Cardiac septum (tissue), 1 donor: ENCODE results near the gene CFAP58. TPM values are rescaled to one million over a fixed set of nuclear protein-coding genes. Genes with fewer than 3 reads are reported as not detected.

Experiments used
- DNase-seq: peaks from one replicate; pipeline ENCODE4 v3.0.0-alpha.2; 2020; ENCODE audit warnings: low spot score
- intact Hi-C: fragments of 100-400 bp; cut with DNase I; formaldehyde crosslinking; loops from one replicate; pipeline ENCODE4 v1.14.0; 2022
- total RNA-seq: library from RNA; stranded (reverse); fragmentation: NEBNext Ultra II Directional; extraction: Animal tissue kit (Norgen Biotek cat#: 25700); gene quantifications from one replicate; pipeline ENCODE4 v1.2.1, GENCODE V29; 2021
- donor health status: DM: no; HTN: no; CAD: no.

The CFAP58 gene
- total RNA-seq, 1 donor from 2014 or later, result 2.7 TPM

- intact Hi-C loops, result no loop called here
- no peak for DNase-seq
These were observed 147.8 kb downstream of the CFAP58 start for GRCh38 chr10:104501449-104501848.

GRCh38 chr10:104501864-104502579, 148.4 kb downstream of the CFAP58 start:
- DNase-seq, result no peak
- intact Hi-C loops, result no loop called here

DNA sequence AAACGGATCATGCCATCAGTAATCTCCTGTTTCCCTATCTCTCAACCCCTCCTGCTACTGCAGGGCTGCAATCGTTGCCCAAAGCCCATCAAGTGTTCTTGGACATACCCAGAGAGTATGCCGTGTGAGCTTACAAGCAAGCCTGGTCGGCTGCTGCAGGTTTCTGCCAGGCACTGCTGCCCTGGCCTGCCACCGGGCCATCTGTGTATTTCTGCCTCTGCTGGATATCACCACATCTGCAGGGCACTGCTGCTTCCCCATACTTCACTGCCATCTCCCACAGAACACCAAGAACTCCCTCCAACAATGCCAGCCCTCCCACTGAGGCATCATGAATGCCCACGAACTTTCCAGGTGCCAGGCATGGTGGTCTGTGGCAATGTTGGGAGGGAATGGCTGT, 149.3 kb downstream of the CFAP58 start:
- no peak for DNase-seq
- intact Hi-C loops, result no loop called here

Other genes starting within 250 kb of the CFAP58 start
- 7.2 TPM for gene SFR1, start 231.7 kb upstream of the CFAP58 start, total RNA-seq
- gene CFAP43, start 121.5 kb upstream of the CFAP58 start, total RNA-seq, result 0.08 TPM
- 209 TPM for gene GSTO1, start 98.9 kb upstream of the CFAP58 start, total RNA-seq
- 0.67 TPM for gene GSTO2, start 84.6 kb upstream of the CFAP58 start, total RNA-seq
- 25.4 TPM for gene ITPRIP, start 15.4 kb upstream of the CFAP58 start, total RNA-seq